Karpas-422 (cell line): ENCODE results near the gene CAPN12. TPM values are rescaled to one million over a fixed set of nuclear protein-coding genes. Genes with fewer than 3 reads are reported as not detected.

Experiments
- DNase-seq: peaks from one replicate; pipeline ENCODE4 v3.0.0-alpha.2; 2015
- H2AFZ ChIP-seq: fragments of 200-600 bp; sonication (generic); 2 replicates; pipeline ENCODE4 v1.6.1; 2014; ENCODE audit warnings: antibody characterized with exemption, low read length, mixed read lengths
- H3K27ac ChIP-seq: fragments of 200-600 bp; sonication (generic); 2 replicates; pipeline ENCODE4 v1.5.1; 2014; ENCODE audit warnings: mild to moderate bottlenecking, low read length, moderate library complexity
- H3K27me3 ChIP-seq: fragments of 200-600 bp; sonication (generic); 2 replicates; pipeline ENCODE4 v1.6.1; 2014; ENCODE audit warnings: low read length, mixed read lengths
- H3K36me3 ChIP-seq: fragments of 200-600 bp; sonication (generic); 2 replicates; pipeline ENCODE4 v1.6.1; 2014; ENCODE audit warnings: low read length, mixed read lengths; ENCODE audit not compliant: insufficient read depth
- H3K4me1 ChIP-seq: fragments of 200-600 bp; sonication (generic); 2 replicates; pipeline ENCODE4 v1.6.1; 2014; ENCODE audit warnings: mild to moderate bottlenecking, low read length, mixed read lengths
- H3K4me2 ChIP-seq: fragments of 200-600 bp; sonication (generic); 2 replicates; pipeline ENCODE4 v1.6.1; 2014; ENCODE audit warnings: low read length, low read depth, mild to moderate bottlenecking; ENCODE audit not compliant: poor library complexity, severe bottlenecking
- H3K4me3 ChIP-seq: fragments of 200-600 bp; sonication (generic); 2 replicates; pipeline ENCODE4 v1.5.1; 2014; ENCODE audit warnings: mild to moderate bottlenecking, antibody characterized with exemption, low read length, mixed read lengths
- H3K79me2 ChIP-seq: fragments of 200-600 bp; sonication (generic); 2 replicates; pipeline ENCODE4 v1.6.1; 2014; ENCODE audit warnings: mild to moderate bottlenecking, low read length, mixed read lengths
- H3K9ac ChIP-seq: fragments of 200-600 bp; sonication (generic); 2 replicates; pipeline ENCODE4 v1.6.0; 2014; ENCODE audit warnings: low read length
- H3K9me2 ChIP-seq: fragments of 200-600 bp; sonication (generic), shearing (Covaris generic); replicated peaks from 2 replicates; pipeline ENCODE4 v1.6.0; 2014; ENCODE audit warnings: mild to moderate bottlenecking, low read length, moderate library complexity; ENCODE audit not compliant: insufficient read depth
- H3K9me3 ChIP-seq: fragments of 300-700, 200-600 bp; sonication (generic); 2 replicates; pipeline ENCODE4 v1.6.1; 2014; ENCODE audit warnings: low read length, mixed read lengths
- H4K20me1 ChIP-seq: fragments of 200-600 bp; sonication (generic); 2 replicates; pipeline ENCODE4 v1.6.1; 2014; ENCODE audit warnings: mild to moderate bottlenecking, antibody characterized with exemption, low read length, low read depth; ENCODE audit not compliant: insufficient read depth
- total RNA-seq: library from RNA; depleted of rRNA; stranded (reverse); fragments of >200 nt; shearing (Covaris generic); gene quantifications from 2 replicates; pipeline ENCODE4 v1.2.3, GENCODE V29; 2014; ENCODE audit warnings: low replicate concordance

Gene CAPN12
- total RNA-seq, 1 experiment from 2014 or later: not detected

DNA sequence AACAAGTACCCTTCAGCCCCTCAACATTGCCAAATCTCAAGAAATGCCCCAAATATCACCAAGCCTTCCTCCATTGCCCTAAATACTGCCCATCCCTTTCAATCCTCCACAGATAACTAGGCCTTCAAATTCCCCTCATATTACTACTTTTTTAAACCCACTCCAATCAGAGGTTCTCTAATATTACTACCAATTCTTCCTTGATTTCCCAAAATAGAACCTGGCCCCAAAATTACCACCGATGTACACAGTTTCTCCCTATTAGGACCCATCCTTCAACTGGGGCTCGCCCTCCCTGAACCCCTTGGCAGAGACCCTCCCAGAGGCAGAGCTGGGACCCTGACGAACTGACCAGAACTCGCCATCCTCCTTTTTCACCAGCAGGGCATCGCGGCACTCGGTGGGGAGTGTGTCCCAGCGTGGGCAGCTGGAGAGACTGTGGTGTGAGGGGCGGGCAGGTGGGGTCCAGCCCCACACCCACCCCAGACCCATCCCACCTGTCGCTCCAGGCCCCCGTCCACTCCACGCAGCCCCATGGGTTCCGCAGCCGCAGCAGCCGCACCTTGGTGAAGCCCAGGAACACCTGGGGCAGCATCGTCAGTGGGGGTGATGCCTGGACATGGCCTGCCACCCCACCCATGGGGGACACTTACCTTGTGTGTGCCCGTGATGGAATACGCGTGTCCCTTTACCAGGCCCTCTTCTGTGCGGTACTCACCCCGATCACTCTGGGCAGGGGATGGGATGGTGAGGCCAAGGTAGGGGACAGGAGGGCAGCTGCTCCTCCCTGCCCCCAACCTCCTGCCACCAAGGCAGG is 6.1 kb downstream of the CAPN12 start:
- Histone ChIP-seq H3K4me3 (no peak overlapping the region), H3K9me2 (no peaks in the 10 kb centered on the region), H3K9ac (no peak overlapping the region), H2AFZ (no peak overlapping the region), H3K27ac (no peak overlapping the region), H3K4me2 (no peak overlapping the region), H3K9me3 (no peaks in the 10 kb centered on the region), H3K27me3 (no peaks in the 10 kb centered on the region), H3K4me1 (no peaks in the 10 kb centered on the region; the same call in 1 of the 2 replicates), H3K79me2 (no peaks in the 10 kb centered on the region), H4K20me1 (no peaks in the 10 kb centered on the region), H3K36me3 (no peaks in the 10 kb centered on the region)
- no peak for DNase-seq

DNA sequence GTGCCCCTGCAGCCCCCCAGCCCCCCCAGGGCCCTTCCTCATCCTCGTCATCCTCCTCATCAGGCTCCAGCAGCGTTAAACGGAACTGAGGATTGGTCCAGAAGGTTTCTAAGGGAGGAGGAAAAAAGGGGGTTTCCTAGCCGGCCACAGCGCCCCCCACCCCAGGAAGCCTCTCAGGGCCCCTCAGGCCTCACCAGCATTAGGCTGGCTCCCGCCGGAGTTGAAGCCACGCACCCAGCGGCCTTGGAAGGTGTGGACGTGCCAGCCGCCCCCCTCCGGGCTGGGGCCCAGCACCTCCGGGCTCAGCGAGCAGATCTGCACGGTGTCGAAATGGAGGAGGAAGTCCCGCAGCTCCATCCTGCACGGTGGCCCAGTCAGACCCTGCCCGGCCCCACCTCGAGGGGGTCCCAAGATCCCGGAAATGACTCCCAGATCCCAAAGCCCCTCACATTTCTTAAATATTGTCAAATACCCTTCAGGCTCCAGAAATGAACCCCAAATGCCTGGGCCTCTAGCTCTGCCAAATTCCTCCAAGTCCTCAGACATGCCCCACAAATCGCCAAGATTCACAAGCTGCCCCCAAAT is 6.9 kb downstream of the CAPN12 start:
- no peak overlapping the region for H3K27ac ChIP-seq

DNA sequence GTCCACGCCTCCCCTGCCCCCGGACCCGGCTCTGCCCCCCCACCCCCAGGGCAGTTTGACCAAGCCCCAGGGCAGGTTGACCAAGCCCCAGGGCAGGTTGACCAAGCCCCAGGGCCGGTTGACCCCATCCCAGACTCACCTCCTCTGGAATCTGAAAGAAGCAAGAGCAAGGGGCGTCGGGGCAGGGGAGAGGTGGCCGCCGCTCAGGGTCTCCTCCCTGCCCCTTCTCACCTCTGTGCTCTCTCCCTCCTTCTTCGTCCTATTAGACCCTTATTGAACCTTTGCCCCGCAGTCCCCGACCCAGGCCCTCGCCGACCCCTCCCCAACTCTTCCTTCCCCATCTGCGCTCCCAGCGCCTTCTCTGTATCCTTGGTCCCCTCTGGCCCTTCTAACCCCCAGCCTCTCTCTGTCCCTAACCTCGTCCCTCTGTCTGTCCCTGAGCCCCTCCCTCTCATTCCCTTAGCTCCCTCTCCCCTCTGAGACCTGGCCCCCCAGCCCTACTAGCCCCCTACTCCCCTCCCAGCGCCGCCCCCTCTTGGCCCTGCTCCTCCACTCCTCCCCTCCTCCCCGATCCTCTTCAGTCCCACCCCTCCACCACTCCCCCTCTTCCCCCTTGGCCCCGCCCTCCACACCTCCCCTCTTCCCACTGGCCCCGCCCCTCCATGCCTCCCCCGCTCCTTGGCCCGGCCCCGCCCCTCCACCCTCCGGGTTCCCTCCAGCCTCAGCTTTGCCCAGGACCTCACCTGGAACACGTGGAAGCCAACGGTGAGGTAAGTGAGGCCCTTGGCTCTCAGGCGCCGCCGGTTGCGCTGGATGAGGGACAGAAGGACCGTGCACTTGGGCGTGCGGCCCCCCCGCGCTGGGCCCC is 7.6 kb downstream of the CAPN12 start:
- Histone ChIP-seq H3K9me3 (no peaks in the 10 kb centered on the region), H3K27me3 (no peaks in the 10 kb centered on the region), H3K9ac (no peak overlapping the region), H3K27ac (no peak overlapping the region), H3K4me3 (0 out of 2 replicates have a peak overlapping the region, but pooled peaks have one; percentile 5), H2AFZ (no peak overlapping the region), H3K4me2 (peak overlapping the region; percentile 20), H3K36me3 (no peaks in the 10 kb centered on the region), H3K4me1 (no peaks in the 10 kb centered on the region; the same call in 1 of the 2 replicates), H3K79me2 (no peaks in the 10 kb centered on the region), H3K9me2 (no peaks in the 10 kb centered on the region), H4K20me1 (no peaks in the 10 kb centered on the region)
- peak; percentile 76 for DNase-seq

More for the DNA sequence above, 6.9 kb downstream of the CAPN12 start:
- no peaks in the 10 kb centered on the region for H3K9me2 ChIP-seq
- no peaks in the 10 kb centered on the region for H3K36me3 ChIP-seq
- no peaks in the 10 kb centered on the region for H3K9me3 ChIP-seq
- DNase-seq: no peak
- H3K79me2 ChIP-seq: no peaks in the 10 kb centered on the region
- H3K27me3 ChIP-seq: no peaks in the 10 kb centered on the region
- H4K20me1 ChIP-seq: no peaks in the 10 kb centered on the region
- H3K4me2 ChIP-seq: peak overlapping the region; percentile 20
- H3K4me3 ChIP-seq: 0 out of 2 replicates have a peak overlapping the region, but pooled peaks have one; percentile 5
- H3K4me1 ChIP-seq: no peaks in the 10 kb centered on the region; the same call in 1 of the 2 replicates
- no peak overlapping the region for H3K9ac ChIP-seq
- H2AFZ ChIP-seq: no peak overlapping the region

DNA sequence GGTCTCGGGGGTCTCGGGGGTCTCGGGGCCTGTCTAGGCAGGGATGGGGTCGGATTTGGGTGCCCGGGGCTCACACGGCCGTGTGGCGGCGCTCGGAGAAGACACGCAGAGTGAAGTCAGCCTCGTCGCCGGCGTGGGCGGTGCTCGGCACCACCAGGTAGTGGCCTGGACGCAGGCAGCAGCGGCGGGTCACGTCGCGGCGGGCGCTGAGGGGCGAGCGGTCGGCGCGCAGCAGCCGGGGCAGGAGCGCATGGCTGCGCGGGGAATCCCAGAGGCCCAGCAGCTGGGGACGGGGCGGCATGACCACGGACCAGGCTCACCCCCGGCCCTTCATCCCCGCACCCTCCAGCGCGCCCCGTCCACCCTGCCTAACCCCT is 8.2 kb downstream of the CAPN12 start:
- no peak overlapping the region for H3K9ac ChIP-seq
- H3K79me2 ChIP-seq: no peaks in the 10 kb centered on the region
- no peaks in the 10 kb centered on the region; the same call in 1 of the 2 replicates for H3K4me1 ChIP-seq
- H3K4me3 ChIP-seq: no peak overlapping the region
- H3K36me3 ChIP-seq: 0 out of 2 replicates have a peak, but pooled peaks cover under 1% of the 10 kb centered on the region
- no peaks in the 10 kb centered on the region for H3K27me3 ChIP-seq
- no peak overlapping the region for H2AFZ ChIP-seq
- no peak overlapping the region for H3K4me2 ChIP-seq
- H3K9me2 ChIP-seq: no peaks in the 10 kb centered on the region
- H4K20me1 ChIP-seq: no peaks in the 10 kb centered on the region
- no peaks in the 10 kb centered on the region for H3K9me3 ChIP-seq
- H3K27ac ChIP-seq: no peak overlapping the region
- DNase-seq: no peak

DNA sequence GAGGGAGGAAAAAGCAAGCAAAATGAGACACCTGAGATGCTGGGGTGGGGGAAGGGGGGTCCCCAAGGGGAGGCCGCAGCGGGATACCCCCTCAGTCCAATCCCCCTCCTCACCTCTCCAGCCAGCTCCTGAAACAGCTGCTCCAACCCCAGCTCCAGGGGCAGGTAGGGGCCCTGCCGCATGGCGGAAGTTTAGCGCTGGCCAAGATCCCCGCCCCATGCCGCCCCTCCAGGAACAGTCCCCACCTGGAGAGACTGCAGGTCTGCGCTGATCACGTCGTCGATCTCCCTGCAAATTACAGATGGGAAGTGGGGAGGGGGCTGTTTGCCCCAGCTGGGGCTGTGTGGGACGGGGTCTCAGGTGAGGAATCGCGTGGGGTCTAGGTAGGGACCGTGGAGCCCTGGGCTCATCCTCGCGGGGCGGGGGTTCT is 9.0 kb downstream of the CAPN12 start:
- H2AFZ ChIP-seq: no peak overlapping the region
- no peak overlapping the region for H3K4me3 ChIP-seq
- no peak overlapping the region for H3K9ac ChIP-seq
- H3K27ac ChIP-seq: no peak overlapping the region
- no peaks in the 10 kb centered on the region; the same call in 1 of the 2 replicates for H3K4me1 ChIP-seq
- H3K9me2 ChIP-seq: no peaks in the 10 kb centered on the region
- DNase-seq: no peak
- H3K36me3 ChIP-seq: peaks cover 8% of the 10 kb centered on the region
- H3K9me3 ChIP-seq: no peaks in the 10 kb centered on the region
- H4K20me1 ChIP-seq: no peaks in the 10 kb centered on the region
- H3K79me2 ChIP-seq: no peaks in the 10 kb centered on the region
- no peaks in the 10 kb centered on the region for H3K27me3 ChIP-seq
- H3K4me2 ChIP-seq: no peak overlapping the region

DNA sequence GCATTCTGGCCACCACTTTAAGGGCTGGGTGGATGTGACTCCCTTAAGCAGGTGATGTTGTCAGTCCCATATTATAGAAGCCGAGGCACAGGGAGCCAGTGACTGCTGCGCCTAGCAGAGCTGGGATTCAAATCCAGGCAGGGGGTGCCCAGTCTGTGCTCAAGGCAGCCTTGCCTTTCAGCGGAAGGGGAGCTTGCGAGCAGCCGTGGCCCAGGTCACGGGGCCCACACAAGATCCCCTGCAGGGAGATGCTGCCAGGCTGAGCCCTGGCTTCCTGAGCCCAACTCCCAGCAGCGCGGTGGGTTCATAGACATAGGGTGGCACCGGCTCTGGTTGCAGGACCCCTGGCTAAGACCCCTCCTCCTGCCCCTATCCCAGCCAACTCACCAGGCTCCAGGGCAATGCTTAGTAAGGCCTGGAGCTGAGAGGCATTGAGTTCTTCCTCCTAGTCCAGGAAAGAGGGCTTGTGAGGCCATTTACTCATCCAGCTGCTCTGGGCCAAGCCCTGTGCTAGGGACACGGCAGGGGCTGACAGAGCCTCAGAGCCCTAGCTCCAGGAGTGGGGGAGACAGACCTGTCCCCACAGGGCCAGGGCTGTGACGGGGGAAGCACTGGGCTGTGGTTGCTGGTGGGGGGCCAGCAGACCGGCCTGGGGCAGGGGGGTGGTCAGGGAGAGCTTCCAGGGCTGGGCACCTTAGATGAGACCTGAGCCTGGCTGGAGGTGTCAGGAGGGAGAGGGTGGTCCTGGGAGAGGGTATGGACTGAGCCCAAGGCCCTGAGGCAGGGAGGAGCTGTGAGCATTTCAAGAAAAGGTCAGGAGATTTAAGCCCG is 9.6 kb downstream of the CAPN12 start:
- H3K4me2 ChIP-seq: no peak overlapping the region
- H4K20me1 ChIP-seq: no peaks in the 10 kb centered on the region
- H3K9ac ChIP-seq: no peak overlapping the region
- H3K9me2 ChIP-seq: no peaks in the 10 kb centered on the region
- H3K4me1 ChIP-seq: no peaks in the 10 kb centered on the region; the same call in 1 of the 2 replicates
- H3K27me3 ChIP-seq: no peaks in the 10 kb centered on the region
- H2AFZ ChIP-seq: no peak overlapping the region
- H3K79me2 ChIP-seq: no peaks in the 10 kb centered on the region
- peak; percentile 56 for DNase-seq
- H3K9me3 ChIP-seq: no peaks in the 10 kb centered on the region
- peaks cover 10% of the 10 kb centered on the region for H3K36me3 ChIP-seq
- H3K27ac ChIP-seq: peak overlapping the region; percentile 19; the same call in 1 of the 2 replicates
- H3K4me3 ChIP-seq: no peak overlapping the region

DNA sequence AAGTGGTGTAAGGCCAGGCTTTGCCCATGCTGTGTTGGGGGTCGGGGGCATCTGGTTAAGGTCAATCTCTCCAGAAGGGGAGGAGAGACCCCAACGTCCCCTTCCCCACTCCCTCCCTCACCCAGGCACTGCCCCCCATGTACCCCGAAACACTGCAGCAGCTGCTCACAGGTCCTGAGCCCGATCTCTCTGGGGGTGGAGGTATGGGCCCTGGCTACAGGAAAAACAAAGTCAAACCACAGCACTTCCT is 10.2 kb downstream of the CAPN12 start:
- no peaks in the 10 kb centered on the region for H3K9me3 ChIP-seq
- no peak for DNase-seq
- no peaks in the 10 kb centered on the region for H3K79me2 ChIP-seq
- peak overlapping the region; percentile 19; the same call in 1 of the 2 replicates for H3K27ac ChIP-seq
- H3K4me1 ChIP-seq: no peaks in the 10 kb centered on the region; the same call in 1 of the 2 replicates
- no peak overlapping the region for H3K4me2 ChIP-seq
- H2AFZ ChIP-seq: no peak overlapping the region
- H3K4me3 ChIP-seq: no peak overlapping the region
- H4K20me1 ChIP-seq: no peaks in the 10 kb centered on the region
- H3K9ac ChIP-seq: no peak overlapping the region
- H3K9me2 ChIP-seq: no peaks in the 10 kb centered on the region
- H3K27me3 ChIP-seq: no peaks in the 10 kb centered on the region
- peaks cover 10% of the 10 kb centered on the region for H3K36me3 ChIP-seq
